Measurements from ENCODE around the gene GALNT10. TPM values are rescaled to one million over a fixed set of nuclear protein-coding genes. Genes with fewer than 3 reads are reported as not detected.

GALNT10 gene
- total RNA-seq, 1 experiment from 2014 or later, result 27.8 TPM

GRCh38 chr5:154319736-154320135 is 129.2 kb downstream of the GALNT10 start:
- DNase-seq (ENCODE audit: low read depth, low spot score), result no peak
- ChIA-PET RAD21 (ENCODE audit: low non-redundant PET in 1 of 2, low total read pairs in 2 of 2, uncharacterized antibody in 2 of 2, unreplicated experiment in 2 of 2) (interaction anchor here in 1 of 2 experiments (0.6 kb wide), 1 partner anchor 85 kb away, joined by 3 read pairs; no protein-coding TSS in a partner anchor), POLR2A (no interaction called here), CTCF (no interaction called here)
- no peak for TF ChIP-seq YY1 (IDR thresholded peaks at IDR 0.05; ENCODE audit: extremely low read depth, insufficient replicate concordance, low read depth, low read length)
- TF ChIP-seq CEBPB (IDR thresholded peaks at IDR 0.05; ENCODE audit: low read depth), result no peak
- TF ChIP-seq ZFX (IDR thresholded peaks at IDR 0.05), result no peak
- no peak for TF ChIP-seq CBX3 (IDR thresholded peaks at IDR 0.05; ENCODE audit: low read depth)
- TF ChIP-seq JUND (IDR thresholded peaks at IDR 0.05), result no peak
- no peak for TF ChIP-seq EGR1 (IDR thresholded peaks at IDR 0.05; ENCODE audit: low read depth)
- no peak for TF ChIP-seq ELF1 (IDR thresholded peaks at IDR 0.05; ENCODE audit: borderline replicate concordance, low read depth)
- no peak for TF ChIP-seq RAD21 (IDR thresholded peaks at IDR 0.05; ENCODE audit: low read depth)
- no peak for TF ChIP-seq EZH2 (IDR thresholded peaks at IDR 0.05)
- TF ChIP-seq, protein P1, sequence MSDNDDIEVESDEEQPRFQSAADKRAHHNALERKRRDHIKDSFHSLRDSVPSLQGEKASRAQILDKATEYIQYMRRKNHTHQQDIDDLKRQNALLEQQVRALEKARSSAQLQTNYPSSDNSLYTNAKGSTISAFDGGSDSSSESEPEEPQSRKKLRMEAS (IDR thresholded peaks at IDR 0.05), result no peak
- H3K9me2 ChIP-seq (ENCODE audit: insufficient read depth), result no peaks in the 10 kb centered on the region
- no peaks in the 10 kb centered on the region for H3K36me3 ChIP-seq (ENCODE audit: control insufficient read depth in 1 of 2, insufficient read depth in 2 of 2, low read length in 2 of 2)
- no peak overlapping the region for H3K4me3 ChIP-seq (replicated peaks in 1 of 2; ENCODE audit: low read depth in 1 of 2, low read length in 2 of 2)
- no peaks in the 10 kb centered on the region for H3K9me3 ChIP-seq (ENCODE audit: control insufficient read depth in 1 of 2, insufficient read depth in 1 of 2, low read depth in 1 of 2, low read length in 2 of 2)
- H3K4me2 ChIP-seq (ENCODE audit: low read length), result no peak overlapping the region
- no peak overlapping the region for H3K27ac ChIP-seq (ENCODE audit: low read depth, low read length)
- no peaks in the 10 kb centered on the region for H3K27me3 ChIP-seq (ENCODE audit: insufficient read depth, low read length)
- H4K20me1 ChIP-seq (ENCODE audit: insufficient read depth), result no peaks in the 10 kb centered on the region
- no TSS peak for BruUV-seq (replicated peaks)
- H2AFZ ChIP-seq (ENCODE audit: low read depth, low read length, poor library complexity, severe bottlenecking), result no peak overlapping the region
- no peak for ATAC-seq
- intact Hi-C loops (cut with micrococcal nuclease), result no loop called here
- H3K4me1 ChIP-seq (ENCODE audit: control insufficient read depth in 1 of 2, insufficient read depth in 2 of 2, low read length in 2 of 2), result no peaks in the 10 kb centered on the region
- H3K79me2 ChIP-seq (ENCODE audit: insufficient read depth, low read length), result no peaks in the 10 kb centered on the region
- no peak overlapping the region for H3K9ac ChIP-seq (ENCODE audit: low read length)

DNA sequence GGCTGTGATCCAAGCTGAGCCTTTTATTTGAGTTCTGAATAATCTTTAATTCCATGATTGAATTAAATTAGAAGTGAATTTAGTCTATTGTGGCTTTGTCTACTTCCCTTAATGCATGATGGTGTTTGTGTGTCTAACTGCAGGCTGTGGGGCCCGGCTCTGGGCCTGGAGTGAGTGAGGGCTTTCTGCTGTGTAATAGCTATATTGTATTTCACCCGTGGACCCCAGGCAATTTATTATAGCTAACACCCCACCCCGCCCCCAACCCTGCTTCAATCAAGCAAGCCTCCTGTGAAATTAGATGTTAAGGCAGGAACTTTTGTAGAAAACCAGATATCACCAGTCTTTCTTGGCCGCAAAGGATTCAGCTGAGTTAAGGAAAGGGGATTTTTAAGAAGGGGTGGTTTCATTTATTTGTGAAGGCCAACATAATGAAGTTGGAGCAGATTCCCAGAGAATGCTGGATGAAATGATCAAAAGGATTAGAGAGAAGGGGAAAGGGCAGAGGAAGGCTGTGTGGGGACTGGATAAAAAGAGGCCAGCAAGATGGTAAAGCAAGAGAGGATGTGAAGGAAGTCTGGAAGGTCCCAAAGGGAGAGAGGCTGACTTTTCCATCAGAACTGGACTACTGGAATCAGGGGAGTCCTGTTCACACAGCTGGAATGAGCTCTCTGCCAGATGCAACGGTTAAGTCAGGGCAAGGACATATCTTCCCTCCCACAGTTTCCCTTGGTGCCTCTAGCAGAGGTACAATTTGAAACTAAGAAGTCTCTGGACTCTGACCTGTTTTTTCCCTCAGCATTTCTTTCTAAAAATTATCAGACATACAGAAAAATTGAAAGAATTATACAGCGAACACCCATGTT is 129.9 kb downstream of the GALNT10 start:
- Histone ChIP-seq H3K4me3 (replicated peaks in 1 of 2; ENCODE audit: low read depth in 1 of 2, low read length in 2 of 2) (no peak overlapping the region), H3K9ac (ENCODE audit: low read length) (no peak overlapping the region), H2AFZ (ENCODE audit: low read depth, low read length, poor library complexity, severe bottlenecking) (no peak overlapping the region), H4K20me1 (ENCODE audit: insufficient read depth) (no peaks in the 10 kb centered on the region), H3K4me1 (ENCODE audit: control insufficient read depth in 1 of 2, insufficient read depth in 2 of 2, low read length in 2 of 2) (no peaks in the 10 kb centered on the region), H3K9me2 (ENCODE audit: insufficient read depth) (no peaks in the 10 kb centered on the region), H3K27me3 (ENCODE audit: insufficient read depth, low read length) (no peaks in the 10 kb centered on the region), H3K36me3 (ENCODE audit: control insufficient read depth in 1 of 2, insufficient read depth in 2 of 2, low read length in 2 of 2) (no peaks in the 10 kb centered on the region), H3K4me2 (ENCODE audit: low read length) (no peak overlapping the region), H3K27ac (ENCODE audit: low read depth, low read length) (no peak overlapping the region), H3K79me2 (ENCODE audit: insufficient read depth, low read length) (no peaks in the 10 kb centered on the region), H3K9me3 (ENCODE audit: control insufficient read depth in 1 of 2, insufficient read depth in 1 of 2, low read depth in 1 of 2, low read length in 2 of 2) (no peaks in the 10 kb centered on the region)
- ChIA-PET POLR2A (no interaction called here), RAD21 (ENCODE audit: low non-redundant PET in 1 of 2, low total read pairs in 2 of 2, uncharacterized antibody in 2 of 2, unreplicated experiment in 2 of 2) (interaction anchor here in 1 of 2 experiments (0.6 kb wide), 1 partner anchor 84 kb away, joined by 3 read pairs; no protein-coding TSS in a partner anchor), CTCF (no interaction called here)
- ATAC-seq (no peak), DNase-seq (ENCODE audit: low read depth, low spot score) (no peak)
- BruUV-seq (replicated peaks), result no TSS peak
- intact Hi-C loops (cut with micrococcal nuclease), result no loop called here
- TF ChIP-seq EGR1 (IDR thresholded peaks at IDR 0.05; ENCODE audit: low read depth) (no peak), FOSL1 (IDR thresholded peaks at IDR 0.05; ENCODE audit: low read depth) (no peak), SIN3A (IDR thresholded peaks at IDR 0.05; ENCODE audit: low read depth) (no peak)
- TF ChIP-seq, protein P2, sequence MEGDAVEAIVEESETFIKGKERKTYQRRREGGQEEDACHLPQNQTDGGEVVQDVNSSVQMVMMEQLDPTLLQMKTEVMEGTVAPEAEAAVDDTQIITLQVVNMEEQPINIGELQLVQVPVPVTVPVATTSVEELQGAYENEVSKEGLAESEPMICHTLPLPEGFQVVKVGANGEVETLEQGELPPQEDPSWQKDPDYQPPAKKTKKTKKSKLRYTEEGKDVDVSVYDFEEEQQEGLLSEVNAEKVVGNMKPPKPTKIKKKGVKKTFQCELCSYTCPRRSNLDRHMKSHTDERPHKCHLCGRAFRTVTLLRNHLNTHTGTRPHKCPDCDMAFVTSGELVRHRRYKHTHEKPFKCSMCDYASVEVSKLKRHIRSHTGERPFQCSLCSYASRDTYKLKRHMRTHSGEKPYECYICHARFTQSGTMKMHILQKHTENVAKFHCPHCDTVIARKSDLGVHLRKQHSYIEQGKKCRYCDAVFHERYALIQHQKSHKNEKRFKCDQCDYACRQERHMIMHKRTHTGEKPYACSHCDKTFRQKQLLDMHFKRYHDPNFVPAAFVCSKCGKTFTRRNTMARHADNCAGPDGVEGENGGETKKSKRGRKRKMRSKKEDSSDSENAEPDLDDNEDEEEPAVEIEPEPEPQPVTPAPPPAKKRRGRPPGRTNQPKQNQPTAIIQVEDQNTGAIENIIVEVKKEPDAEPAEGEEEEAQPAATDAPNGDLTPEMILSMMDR (IDR thresholded peaks at IDR 0.05 in 2 of 3, conservative IDR thresholded peaks at IDR 0.05 in 1 of 3; ENCODE audit: borderline replicate concordance in 1 of 3, insufficient read depth in 1 of 3, low read depth in 2 of 3, low read length in 2 of 3), result no peak

Measured in HCT116 (cell line).